ENCODE data around the gene PPP1R15B. TPM values are rescaled to one million over a fixed set of nuclear protein-coding genes. Genes with fewer than 3 reads are reported as not detected.
"Not testable (repeated sequence)": the region's sequence is repeated elsewhere in the genome, so short reads cannot be mapped to it uniquely, and the experiment has no call there.

The PPP1R15B gene
- total and polyA plus RNA-seq, 3 donors from 2014 or later, result 22.5 to 42.0 (median 40.1) TPM

- 86 to 95% methylated on average over 2 of the region's 2 CpGs for WGBS, 2 donors
- H3K36me3 ChIP-seq (ENCODE audit: low read depth, missing control alignments), result no peaks in the 10 kb centered on the region
- intact Hi-C loops (cut with DNase I; ENCODE audit: low total_unique reads), result no loop called here
These were observed 14.9 kb upstream of the PPP1R15B start for GRCh38 chr1:204426474-204426873.

GRCh38 chr1:204426035-204426436, 14.4 kb upstream of the PPP1R15B start:
- no peaks in the 10 kb centered on the region for H3K9me3 ChIP-seq
- no peaks in the 10 kb centered on the region for H3K36me3 ChIP-seq (ENCODE audit: low read depth, missing control alignments)
- no peak for DNase-seq
- H3K27me3 ChIP-seq, result no peaks in the 10 kb centered on the region
- H3K4me1 ChIP-seq, result no peaks in the 10 kb centered on the region
- TF ChIP-seq POLR2A (IDR thresholded peaks at IDR 0.05), result no peak
- TF ChIP-seq CTCF (IDR thresholded peaks at IDR 0.05), result no peak
- H3K27ac ChIP-seq, result no peak overlapping the region
- no peak overlapping the region for H3K4me3 ChIP-seq
- WGBS, 2 donors, result 90 to 99% methylated on average over 5 of the region's 5 CpGs
- intact Hi-C loops (cut with DNase I; ENCODE audit: low total_unique reads), result no loop called here

More at GRCh38 chr1:204426474-204426873, 14.9 kb upstream of the PPP1R15B start:
- TF ChIP-seq POLR2A (IDR thresholded peaks at IDR 0.05) (no peak), CTCF (IDR thresholded peaks at IDR 0.05) (no peak)
- no peaks in the 10 kb centered on the region for H3K9me3 ChIP-seq
- H3K4me1 ChIP-seq, result no peaks in the 10 kb centered on the region
- H3K4me3 ChIP-seq, result no peak overlapping the region
- H3K27ac ChIP-seq, result no peak overlapping the region
- H3K27me3 ChIP-seq, result no peaks in the 10 kb centered on the region
- DNase-seq, result no peak

- no peak for DNase-seq
- TF ChIP-seq CTCF (IDR thresholded peaks at IDR 0.05) (no peak), POLR2A (IDR thresholded peaks at IDR 0.05) (no peak)
- Histone ChIP-seq H3K27ac (no peak overlapping the region), H3K36me3 (ENCODE audit: low read depth, missing control alignments) (no peaks in the 10 kb centered on the region), H3K9me3 (no peaks in the 10 kb centered on the region), H3K27me3 (no peaks in the 10 kb centered on the region), H3K4me3 (no peak overlapping the region), H3K4me1 (no peaks in the 10 kb centered on the region)
- intact Hi-C loops (cut with DNase I; ENCODE audit: low total_unique reads), result no loop called here
- 91 to 95% methylated on average over 7 to 10 of the region's 10 CpGs for WGBS, 2 donors
These were observed 13.0 kb upstream of the PPP1R15B start for GRCh38 chr1:204424621-204425020.

GRCh38 chr1:204422061-204422705, 10.6 kb upstream of the PPP1R15B start:
- intact Hi-C loops (cut with DNase I; ENCODE audit: low total_unique reads); H3K36me3 ChIP-seq (ENCODE audit: low read depth, missing control alignments): not testable (repeated sequence)
- 94 to 95% methylated on average over 8 of the region's 8 CpGs for WGBS, 2 donors

GRCh38 chr1:204421441-204421840, 9.8 kb upstream of the PPP1R15B start:
- 94% methylated on average over 1 of the region's 1 CpG for WGBS, 2 donors
- H3K36me3 ChIP-seq (ENCODE audit: low read depth, missing control alignments), result no peaks in the 10 kb centered on the region

More at GRCh38 chr1:204422061-204422705, 10.6 kb upstream of the PPP1R15B start:
- H3K27ac ChIP-seq, H3K4me3 ChIP-seq, H3K9me3 ChIP-seq, H3K27me3 ChIP-seq, DNase-seq: not testable (repeated sequence)
- H3K4me1 ChIP-seq, result peaks cover 12% of the 10 kb centered on the region

More at GRCh38 chr1:204421441-204421840, 9.8 kb upstream of the PPP1R15B start:
- H3K27me3 ChIP-seq, result no peaks in the 10 kb centered on the region
- H3K9me3 ChIP-seq, result no peaks in the 10 kb centered on the region
- intact Hi-C loops (cut with DNase I; ENCODE audit: low total_unique reads), result no loop called here
- no peak overlapping the region for H3K27ac ChIP-seq
- H3K4me3 ChIP-seq, result no peak overlapping the region
- no peak for DNase-seq
- H3K4me1 ChIP-seq, result peaks cover 15% of the 10 kb centered on the region
- TF ChIP-seq POLR2A (IDR thresholded peaks at IDR 0.05), result no peak
- no peak for TF ChIP-seq CTCF (IDR thresholded peaks at IDR 0.05)

Measured in testis (tissue), 3 donors.